Measurements from ENCODE around the gene ENAH.

ENAH gene

GRCh38 chr1:225556694-225557093 is 96.2 kb downstream of the ENAH start:
- DNase-seq (ENCODE audit: low spot score), result no peak

- DNase-seq (ENCODE audit: low spot score), result no peak
Observed at GRCh38 chr1:225555821-225556220, 97.1 kb downstream of the ENAH start.

- DNase-seq (ENCODE audit: low spot score), result peak; percentile 21
Observed at GRCh38 chr1:225554216-225554812, 98.6 kb downstream of the ENAH start.

- DNase-seq (ENCODE audit: low spot score), result no peak
Observed at GRCh38 chr1:225549821-225550220, 103.1 kb downstream of the ENAH start.

- DNase-seq (ENCODE audit: low spot score), result peak; percentile 8
Observed at GRCh38 chr1:225548140-225548857, 104.6 kb downstream of the ENAH start.

DNA sequence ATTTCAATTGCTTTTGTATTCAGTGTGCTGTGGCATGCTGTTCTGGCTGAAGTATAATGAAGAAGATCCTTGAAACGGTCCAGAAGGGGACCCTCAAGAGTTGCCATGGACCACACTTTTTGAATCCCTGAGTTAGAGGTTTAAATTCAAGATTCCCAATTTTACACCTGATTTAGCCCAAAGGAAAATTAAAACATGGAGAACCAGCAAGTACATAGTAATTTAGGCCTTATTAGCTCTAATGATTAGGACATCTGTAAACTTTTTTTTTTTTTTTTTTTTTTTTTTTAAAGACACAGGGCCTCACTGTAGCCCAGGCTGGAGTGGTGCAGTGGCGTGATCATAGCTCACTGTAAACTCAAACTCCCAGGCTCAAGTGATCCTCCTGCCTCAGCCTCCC is 107.3 kb downstream of the ENAH start:
- DNase-seq (ENCODE audit: low spot score), result no peak

DNA sequence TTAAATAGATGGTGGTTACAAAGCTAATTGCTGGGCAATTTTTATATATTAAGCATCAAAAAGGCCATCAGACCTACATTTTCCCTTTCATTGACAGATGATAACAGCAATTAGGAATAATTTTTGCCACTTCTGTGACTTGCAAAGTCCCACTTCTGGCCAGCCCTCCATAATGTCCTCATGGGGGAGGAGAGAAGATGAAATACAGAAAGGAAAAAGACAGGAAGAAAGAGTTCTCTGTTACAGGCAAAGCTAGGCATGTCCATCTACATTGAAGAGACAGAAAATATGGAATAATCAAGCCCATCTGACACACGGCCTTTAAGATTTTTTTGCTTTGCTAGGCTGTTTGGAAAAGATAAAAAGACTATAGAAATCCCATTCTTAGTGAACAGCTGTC is 108.0 kb downstream of the ENAH start:
- no peak for DNase-seq (ENCODE audit: low spot score)

DNA sequence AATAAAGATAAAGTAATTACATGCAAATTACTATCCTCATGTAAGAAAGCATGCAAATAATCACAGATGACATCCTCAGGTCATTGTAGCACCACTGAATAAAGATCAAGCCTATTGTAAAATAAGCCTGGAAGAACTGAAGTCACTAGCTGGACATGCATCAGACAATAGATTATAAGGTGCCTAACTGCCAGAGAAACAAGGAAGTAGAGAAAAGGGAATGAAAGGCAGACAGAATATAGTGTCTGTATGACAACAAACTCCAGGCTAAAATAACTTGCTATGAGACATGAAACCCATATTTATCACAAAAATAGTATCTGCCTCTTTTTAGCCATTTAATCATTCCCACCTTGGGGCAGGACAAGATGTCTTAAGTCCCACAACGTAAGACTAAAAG is 108.7 kb downstream of the ENAH start:
- no peak for DNase-seq (ENCODE audit: low spot score)

DNA sequence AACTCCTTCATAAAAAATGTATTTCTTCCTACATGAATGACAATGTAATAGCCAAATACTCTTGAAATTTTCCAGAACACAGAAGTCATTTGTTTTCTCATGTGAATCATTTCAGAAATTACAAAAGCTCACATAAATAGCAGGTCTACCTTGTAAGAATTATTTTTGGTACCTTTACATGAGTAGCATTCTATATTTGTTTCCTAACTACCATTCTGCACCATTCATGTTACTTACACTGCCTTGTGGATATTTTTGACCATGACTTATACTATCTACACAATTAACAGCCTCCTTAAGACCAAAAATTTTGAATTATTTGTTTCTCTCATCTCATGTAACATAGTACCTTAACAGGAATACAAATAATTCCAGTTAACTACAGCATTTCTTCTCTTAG is 109.6 kb downstream of the ENAH start:
- no peak for DNase-seq (ENCODE audit: low spot score)

- DNase-seq (ENCODE audit: low spot score), result no peak
Observed at GRCh38 chr1:225541383-225541782, 111.5 kb downstream of the ENAH start.

- no peak for DNase-seq (ENCODE audit: low spot score)
Observed at GRCh38 chr1:225539575-225539974, 113.3 kb downstream of the ENAH start.

GRCh38 chr1:225539069-225539468 is 113.9 kb downstream of the ENAH start:
- DNase-seq (ENCODE audit: low spot score), result no peak

- no peak for DNase-seq (ENCODE audit: low spot score)
Observed at GRCh38 chr1:225537554-225538251, 115.2 kb downstream of the ENAH start.

GRCh38 chr1:225535280-225535679 is 117.6 kb downstream of the ENAH start:
- DNase-seq (ENCODE audit: low spot score), result no peak

- no peak for DNase-seq (ENCODE audit: low spot score)
Observed at GRCh38 chr1:225534772-225535171, 118.2 kb downstream of the ENAH start.

GRCh38 chr1:225534135-225534534 is 118.8 kb downstream of the ENAH start:
- DNase-seq (ENCODE audit: low spot score), result no peak

- no peak for DNase-seq (ENCODE audit: low spot score)
Observed at GRCh38 chr1:225533238-225533637, 119.7 kb downstream of the ENAH start.

- no peak for DNase-seq (ENCODE audit: low spot score)
Observed at GRCh38 chr1:225532240-225532944, 120.5 kb downstream of the ENAH start.

DNA sequence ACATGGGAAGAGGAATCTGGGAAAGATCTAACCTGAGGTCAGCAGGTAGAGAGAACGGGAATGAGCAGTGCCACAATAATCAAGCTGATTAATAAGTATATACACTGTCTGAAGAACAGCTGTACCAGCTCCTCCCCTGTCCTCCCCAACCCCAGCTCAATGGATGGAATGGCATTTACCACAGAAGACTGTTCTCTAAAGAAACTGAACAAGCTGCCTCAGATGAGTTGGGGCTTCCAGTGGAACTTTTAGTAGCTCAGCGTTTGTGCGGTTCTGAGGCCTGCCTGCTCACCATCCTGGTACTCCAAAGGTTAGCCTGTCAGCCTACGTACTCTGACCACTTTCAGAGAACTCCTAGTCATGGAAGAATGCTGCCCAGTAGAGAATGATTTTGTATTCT is 123.2 kb downstream of the ENAH start:
- DNase-seq (ENCODE audit: low spot score), result no peak

GRCh38 chr1:225527575-225527974 is 125.3 kb downstream of the ENAH start:
- no peak for DNase-seq (ENCODE audit: low spot score)

- DNase-seq (ENCODE audit: low spot score), result no peak
Observed at GRCh38 chr1:225526878-225527277, 126.0 kb downstream of the ENAH start.

GRCh38 chr1:225525377-225525776 is 127.5 kb downstream of the ENAH start:
- no peak for DNase-seq (ENCODE audit: low spot score)

GRCh38 chr1:225524570-225524969 is 128.4 kb downstream of the ENAH start:
- no peak for DNase-seq (ENCODE audit: low spot score)
